HG03159 (cell line): ENCODE results near the gene ANKS3.
"Not testable (repeated sequence)": the region's sequence is repeated elsewhere in the genome, so short reads cannot be mapped to it uniquely, and the experiment has no call there.

Experiments
- ATAC-seq: cut with Tn5 transposase; IDR thresholded peaks from one replicate; pipeline ENCODE4 v1.9.1; 2021; ENCODE audit warnings: mild to moderate bottlenecking, moderate library complexity; ENCODE audit not compliant: unreplicated experiment

ANKS3 gene

GRCh38 chr16:4760221-4760910, 26.3 kb upstream of the ANKS3 start:
- ATAC-seq, result no peak

DNA sequence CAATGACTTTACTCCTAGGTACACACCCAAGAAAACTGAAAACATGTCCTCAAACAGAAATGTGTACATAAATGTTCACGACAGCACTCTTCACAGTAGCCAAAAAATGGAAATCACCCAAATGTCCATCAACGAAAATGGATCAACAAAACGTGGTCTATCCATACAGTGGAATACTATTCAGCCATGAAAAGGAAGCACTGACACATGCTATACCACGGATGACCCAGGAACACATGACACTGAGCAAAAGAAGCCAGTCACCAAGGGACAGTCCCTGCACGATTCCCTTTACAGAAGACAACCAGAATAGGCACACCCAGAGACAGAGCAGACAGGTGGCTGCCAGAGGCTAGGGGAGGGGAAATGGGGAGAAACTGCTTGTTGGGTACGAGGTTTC, 21.6 kb upstream of the ANKS3 start:
- ATAC-seq, result no peak

DNA sequence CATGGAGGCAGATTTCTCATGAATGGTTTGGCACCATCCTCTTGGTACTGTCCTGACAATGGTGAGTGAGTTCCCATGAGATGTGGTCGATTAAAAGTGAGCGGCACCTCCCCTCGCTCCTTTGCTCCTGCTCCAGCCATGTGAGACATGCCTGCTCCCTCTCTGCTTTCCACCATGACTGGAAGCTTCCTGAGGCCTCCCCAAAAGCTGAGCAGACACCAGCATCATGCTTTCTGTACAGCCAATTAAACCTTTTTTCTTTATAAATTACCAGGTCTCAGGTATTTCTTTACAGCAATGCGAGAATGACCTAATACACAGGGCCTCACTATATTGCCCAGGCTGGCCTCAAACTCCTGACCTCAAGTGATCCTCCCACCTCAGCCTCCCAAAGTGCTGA, 20.8 kb upstream of the ANKS3 start:
- ATAC-seq, result no peak

- ATAC-seq, result no peak
Measured at GRCh38 chr16:4753227-4753626, 19.2 kb upstream of the ANKS3 start.

DNA sequence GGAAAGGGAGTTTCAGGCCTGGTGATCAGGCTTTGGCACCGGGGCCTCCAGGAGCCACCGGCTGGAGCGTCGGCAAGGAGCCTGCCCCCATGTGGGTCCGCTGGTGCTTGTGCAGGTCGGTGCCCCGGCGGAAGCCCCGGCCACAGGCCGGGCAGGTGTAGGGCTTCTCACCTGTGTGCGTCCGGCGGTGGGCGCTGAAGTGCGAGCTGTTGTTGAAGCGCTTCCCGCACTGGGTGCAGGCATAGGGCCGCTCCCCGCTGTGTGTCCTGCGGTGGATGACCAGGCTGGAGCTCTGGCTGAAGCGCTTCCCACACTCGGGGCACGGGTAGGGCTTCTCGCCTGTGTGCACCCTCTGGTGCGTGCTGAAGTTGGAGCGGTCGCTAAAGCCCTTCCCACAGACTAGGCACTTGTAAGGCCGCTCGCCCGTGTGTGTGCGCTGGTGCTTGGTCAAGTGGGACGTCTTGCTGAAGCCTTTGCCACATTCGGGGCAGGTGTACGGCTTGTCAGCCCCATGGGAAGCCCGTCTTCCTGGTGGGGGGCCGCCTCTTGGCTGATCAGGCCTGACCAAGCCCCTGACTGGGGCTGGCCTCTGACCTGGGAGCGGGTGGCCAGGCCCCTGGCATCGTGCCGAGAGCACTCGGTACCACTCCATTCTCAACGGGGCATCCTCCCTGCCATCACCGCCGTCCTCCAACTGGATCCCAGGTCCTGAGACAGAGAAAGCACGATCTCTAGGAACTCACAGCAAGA, 18.5 kb upstream of the ANKS3 start:
- no peak for ATAC-seq

DNA sequence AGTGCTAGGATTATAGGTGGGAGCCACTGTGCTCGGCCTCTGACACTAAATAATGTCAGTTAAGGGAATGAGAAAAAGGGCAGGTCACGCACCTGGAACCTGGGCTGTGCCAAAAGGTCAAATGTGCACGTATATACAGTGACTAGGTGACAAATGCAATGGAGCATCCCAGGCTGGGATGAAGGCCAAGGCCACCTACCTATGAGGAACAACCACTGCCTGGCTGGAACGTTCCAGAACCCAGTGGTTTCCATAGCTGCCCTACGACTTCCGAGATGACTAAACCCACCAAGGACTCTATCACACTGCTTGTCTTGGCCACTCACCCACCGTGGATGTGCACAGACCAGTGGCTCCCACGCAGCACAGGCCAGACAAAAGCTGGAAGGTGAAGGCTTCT, 16.8 kb upstream of the ANKS3 start:
- ATAC-seq, result no peak

GRCh38 chr16:4749700-4750257, 15.7 kb upstream of the ANKS3 start:
- no peak for ATAC-seq

DNA sequence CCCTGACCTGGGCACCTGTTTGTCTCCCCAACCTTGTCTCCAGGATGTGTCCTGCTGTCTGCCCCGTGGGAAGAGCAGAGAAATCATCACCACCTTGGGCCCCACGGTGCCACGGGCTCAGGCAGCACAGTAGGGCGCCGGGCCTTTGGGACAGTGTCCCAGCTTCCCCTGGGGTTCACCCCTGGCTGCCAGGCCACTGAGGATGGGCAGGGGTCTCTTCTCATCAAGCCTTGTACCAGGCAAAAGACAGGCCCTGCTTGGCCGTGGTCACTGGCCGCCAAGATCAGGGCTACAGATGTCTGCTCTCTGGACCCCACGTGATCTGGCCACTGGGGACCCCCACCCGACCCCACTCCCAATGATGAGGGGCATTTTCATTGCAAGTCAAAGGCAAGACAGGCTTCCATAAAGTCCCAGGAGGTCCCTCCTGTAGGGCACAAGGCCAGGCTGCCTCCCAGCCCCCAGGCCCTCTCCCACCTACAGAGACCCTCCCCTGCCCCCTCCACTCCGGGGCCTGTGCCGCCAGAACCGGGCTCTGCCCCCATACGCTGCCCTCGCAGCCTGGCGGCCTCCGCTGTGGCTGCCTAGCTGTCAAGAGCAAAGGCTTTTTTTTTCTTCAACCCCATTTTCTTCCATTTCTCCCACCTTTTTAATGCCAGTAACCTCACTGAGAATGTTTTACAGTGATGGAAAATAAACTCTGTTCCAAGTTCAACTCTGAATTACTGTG, 14.8 kb upstream of the ANKS3 start:
- no peak for ATAC-seq

DNA sequence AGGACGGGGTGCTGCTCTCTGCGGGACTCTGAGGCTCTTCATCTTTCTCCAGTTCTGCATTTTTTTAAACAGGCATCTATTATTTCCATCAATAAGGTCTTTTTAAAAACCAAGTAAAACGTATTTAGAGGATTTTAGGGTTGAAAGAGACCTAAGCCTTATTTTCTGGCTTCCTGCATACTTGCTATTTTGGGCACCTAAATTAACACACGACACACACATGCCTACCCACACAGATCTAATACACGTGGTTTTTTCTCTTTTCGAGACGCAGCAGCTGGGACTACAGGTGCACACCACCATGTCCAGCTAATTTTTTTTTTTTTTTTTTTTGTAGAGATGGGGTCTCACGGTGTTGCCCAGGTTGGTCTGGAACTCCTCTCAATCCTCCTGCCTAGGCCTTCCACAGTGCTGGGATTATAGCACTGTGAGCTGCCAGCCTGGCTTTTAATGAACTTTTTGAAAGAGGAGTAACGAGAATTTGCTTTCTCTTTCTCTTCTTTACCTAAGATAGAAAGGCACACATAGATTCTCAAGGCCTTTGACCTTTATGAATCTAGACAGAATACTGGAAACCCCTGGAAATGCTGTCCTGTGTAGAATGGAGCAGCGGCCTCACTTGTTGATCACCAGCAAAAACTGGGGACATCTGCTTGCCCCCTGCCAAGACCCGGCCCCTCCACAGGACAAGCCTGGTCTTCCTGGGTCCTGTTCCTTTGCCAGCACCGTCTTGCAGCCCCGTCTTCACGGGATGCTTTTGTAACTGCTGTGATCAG, 14.0 kb upstream of the ANKS3 start:
- ATAC-seq, result no peak

DNA sequence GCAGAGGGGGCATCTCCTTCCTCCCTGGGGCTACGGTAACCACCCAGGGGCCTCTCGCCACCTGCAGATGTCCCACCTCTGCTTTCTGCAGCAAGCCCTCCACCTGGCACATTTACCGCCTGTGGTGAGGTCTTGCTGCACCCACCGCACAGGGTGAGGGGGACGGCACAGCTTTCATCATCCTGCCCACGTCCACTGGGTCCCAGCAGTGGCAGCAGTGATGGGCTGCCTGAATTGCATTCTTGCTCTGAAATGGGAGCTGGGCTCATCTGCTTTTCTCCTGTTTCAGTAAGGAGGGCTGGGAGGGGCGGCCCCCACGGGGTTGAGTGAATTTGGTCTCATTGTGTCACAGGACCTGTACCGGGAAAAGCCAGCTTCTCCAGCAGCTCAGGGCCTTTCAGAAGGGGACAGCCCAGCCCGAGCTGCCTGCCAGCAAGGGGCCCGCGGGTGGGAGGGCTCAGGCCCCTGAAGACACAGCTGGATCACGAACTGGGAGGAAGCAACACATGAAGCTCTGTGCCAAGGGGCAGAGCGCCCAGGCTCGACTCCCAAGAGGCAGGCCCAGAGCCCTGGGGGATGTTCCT, 13.0 kb upstream of the ANKS3 start:
- no peak for ATAC-seq

- ATAC-seq, result no peak
Measured at GRCh38 chr16:4746215-4746614, 12.1 kb upstream of the ANKS3 start.

DNA sequence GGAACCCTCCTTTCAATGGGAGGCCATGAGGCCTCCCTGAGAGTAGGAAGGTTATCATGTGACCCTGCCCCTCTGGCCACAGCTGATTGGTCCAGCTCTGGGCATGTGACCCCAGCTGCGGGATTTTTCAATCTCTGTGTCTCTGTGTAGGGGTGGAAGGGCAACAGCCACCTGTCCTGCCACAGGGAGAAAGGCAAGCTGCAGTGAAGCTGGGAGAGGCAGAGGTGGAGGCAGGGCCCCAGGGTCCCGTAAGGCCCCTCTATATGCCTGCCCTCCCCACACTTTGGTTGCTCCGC, 11.2 kb upstream of the ANKS3 start:
- ATAC-seq, result no peak

DNA sequence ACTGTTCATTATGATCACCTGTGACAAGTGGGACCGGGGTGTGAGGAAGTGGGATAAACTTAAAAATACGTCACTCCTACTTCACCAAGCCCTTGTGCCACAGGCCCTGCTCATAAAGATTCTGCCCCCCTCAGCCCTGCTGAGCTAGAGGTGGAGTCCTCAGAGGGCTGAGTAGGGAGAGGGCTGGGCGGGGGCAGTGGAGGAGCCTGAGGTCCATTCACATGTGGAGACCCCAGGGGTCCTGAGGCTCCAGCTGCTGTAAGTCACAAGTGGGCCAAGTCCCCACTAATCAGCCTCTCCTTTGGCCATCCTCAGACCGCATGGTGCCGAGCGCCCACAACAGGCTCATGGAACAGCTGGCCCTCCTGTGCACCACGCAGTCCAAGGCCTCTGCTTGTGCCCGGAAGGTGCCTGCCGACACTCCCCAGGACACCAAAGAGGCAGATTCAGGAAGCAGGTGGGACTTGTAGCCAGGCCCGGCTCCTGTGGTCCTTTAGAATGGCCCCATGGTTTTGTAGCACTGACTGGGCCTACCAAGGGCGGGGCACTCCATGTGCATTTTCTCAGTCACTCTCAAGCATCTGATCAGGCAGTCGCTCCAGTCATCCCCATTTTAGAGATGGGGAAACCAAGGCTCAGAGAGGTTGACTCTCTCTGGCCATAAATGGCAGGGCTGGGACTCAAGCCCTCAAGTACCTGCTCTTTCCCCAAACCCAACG, 10.6 kb upstream of the ANKS3 start:
- ATAC-seq, result no peak

DNA sequence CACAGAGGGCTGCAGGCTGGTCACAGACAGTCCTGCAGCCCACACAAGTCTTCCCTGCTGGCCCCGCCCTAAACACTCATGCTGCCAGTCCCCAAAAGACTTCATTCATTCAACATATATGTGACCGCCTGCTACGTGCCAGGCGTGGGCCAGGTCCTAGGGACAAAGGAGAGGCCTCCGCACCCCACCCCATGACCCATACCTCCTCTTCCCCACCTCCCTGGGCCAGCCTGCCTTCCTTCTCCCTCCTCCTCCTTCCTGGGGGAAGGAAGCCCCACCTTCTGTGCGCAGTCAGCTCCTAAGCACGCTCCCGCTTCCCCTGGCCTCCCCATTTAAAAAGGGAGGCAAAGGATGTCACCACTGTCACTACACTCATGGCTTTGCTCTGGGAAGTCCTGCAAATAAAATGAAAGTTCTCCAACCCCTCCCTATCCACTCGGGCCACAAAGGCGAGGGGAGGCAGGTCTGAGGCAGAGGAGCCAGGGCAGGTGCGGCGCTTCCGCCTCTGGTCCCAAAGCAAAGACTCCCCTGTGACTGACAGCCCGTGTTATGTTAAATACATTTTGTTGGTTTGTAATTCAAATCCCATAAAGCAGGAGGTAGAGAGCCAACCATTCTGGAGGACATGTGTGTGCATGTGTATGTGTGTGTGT, 9.3 kb upstream of the ANKS3 start:
- ATAC-seq, result no peak

DNA sequence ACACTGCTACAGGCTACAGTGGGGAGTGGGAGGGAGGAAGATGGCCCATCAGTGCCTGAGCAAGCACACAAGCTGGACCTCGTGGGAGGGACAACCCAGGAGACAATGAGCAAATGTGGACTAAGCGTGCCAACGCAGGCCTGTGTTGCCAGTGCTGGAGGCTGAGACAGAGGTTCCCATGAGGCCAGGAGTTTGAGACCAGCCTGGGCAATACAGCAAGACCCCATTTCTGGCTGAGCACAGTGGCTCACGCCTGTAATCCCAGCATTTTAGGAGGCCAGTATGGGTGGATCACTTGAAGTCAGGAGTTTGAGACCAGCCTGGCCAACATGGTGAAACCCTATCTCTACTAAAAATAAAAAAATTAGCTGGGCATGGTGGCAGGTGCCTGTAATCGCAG, 4.3 kb upstream of the ANKS3 start:
- ATAC-seq, result not testable (repeated sequence)

DNA sequence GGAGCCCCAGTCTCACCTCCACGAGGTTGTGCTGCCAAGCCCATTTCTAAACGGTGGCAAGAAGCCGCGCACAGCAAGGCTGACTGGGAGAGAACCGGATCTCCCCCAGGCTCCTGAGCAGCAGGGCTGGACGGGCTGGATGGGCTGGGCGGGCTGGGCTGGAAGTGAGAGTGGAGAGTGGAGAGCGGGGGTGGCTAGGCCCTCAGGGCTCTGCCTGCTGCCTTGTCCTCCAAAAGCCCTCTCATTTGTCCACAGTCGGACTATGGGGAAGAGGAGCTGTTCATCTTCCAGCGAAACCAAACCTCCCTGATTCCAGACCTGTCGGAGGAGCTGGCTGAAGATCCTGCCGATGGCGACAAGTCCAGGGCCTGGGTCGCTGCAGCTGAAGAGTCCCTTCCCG, 3.5 kb upstream of the ANKS3 start:
- ATAC-seq, result no peak

DNA sequence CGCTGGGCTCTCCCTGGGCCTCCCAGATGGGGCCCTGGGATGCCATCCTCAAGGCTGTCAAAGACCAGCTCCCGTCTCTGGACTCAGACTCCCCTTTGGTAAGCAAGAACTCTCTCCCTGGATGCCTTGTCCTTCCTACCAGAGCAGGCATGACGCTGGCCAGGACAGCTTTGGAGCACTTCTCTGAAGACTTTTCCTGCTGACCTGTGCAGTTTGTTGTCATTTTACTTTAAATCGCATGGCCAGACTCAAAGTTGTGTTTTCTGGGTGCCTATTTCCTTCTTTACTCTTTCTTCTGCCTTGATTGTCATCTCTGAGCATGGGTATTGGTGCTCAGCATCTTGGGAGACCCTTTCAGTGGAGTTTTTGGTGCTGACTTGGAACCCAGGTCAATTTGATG, 2.5 kb upstream of the ANKS3 start:
- no peak for ATAC-seq

DNA sequence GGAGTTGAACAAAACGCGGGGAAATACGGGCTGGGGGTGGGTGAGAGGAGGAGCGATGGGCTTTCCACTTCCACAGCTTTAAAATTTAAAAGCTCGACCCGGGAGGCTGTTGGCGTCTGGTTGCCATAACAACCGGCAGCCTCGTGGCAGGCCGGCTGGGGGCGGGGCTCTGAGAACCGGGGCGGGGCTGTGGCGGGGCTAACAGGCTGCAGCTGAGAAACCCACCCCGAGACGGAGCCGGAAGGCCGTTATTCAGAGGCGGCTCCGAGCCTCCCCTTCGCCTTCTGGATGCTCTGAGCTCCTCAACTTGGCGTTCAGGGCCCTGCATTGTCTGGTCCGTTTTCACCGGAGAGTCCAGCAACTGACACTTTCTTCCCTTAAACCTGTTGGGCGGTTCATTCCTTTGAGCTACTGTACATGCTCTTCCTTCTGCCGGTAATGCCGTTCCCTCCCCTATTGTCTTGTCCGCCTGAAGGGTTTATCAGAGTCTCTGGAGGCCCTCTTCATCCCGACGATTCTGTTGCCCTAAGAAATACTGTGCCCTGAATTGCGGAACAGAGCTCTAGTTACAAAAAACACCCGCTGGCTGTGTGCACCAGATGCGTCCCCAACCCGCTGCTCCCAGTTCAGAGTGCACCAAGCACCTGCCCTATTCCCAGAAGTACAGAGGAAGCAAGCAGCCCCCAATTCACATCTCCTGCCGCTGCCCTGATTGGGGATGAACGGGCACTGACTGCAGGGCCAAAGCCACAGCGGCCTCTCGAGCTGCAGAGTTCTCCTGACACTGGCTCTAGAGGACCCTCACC, 862 bp upstream of the ANKS3 start:
- peak; percentile 58 for ATAC-seq

GRCh38 chr16:4733747-4734062, 366 bp downstream of the ANKS3 start:
- ATAC-seq, result peak; percentile 18
